ENCODE data around the gene EHD2. TPM values are rescaled to one million over a fixed set of nuclear protein-coding genes. Genes with fewer than 3 reads are reported as not detected.

EHD2 gene
- total and polyA plus RNA-seq, 2 of the 13 experiments (the other 11 are each of a cell fraction or from before 2014, with no cell fraction given): 0.09 to 0.28 TPM

GRCh38 chr19:47725759-47726401 is 12.7 kb downstream of the EHD2 start (continued):
- TF ChIP-seq LRRFIP1 (CRISPR knock-in tag; conservative IDR thresholded peaks at IDR 0.05): no peak
- TF ChIP-seq JUNB (CRISPR knock-in tag; IDR thresholded peaks at IDR 0.05; ENCODE audit: borderline replicate concordance): no peak
- TF ChIP-seq TBX3 (IDR thresholded peaks at IDR 0.05; ENCODE audit: borderline replicate concordance): no peak
- TF ChIP-seq PBX3 (CRISPR knock-in tag; IDR thresholded peaks at IDR 0.05; ENCODE audit: borderline replicate concordance): no peak
- TF ChIP-seq TEAD3 (CRISPR knock-in tag; optimal IDR thresholded peaks at IDR 0.05; ENCODE audit: borderline replicate concordance): peak; percentile 31
- TF ChIP-seq MLLT10 (CRISPR knock-in tag; IDR thresholded peaks at IDR 0.05): no peak
- TF ChIP-seq GABPB1 (CRISPR knock-in tag; IDR thresholded peaks at IDR 0.05): peak; percentile 31; the same call in 1 of the 2 replicates
- TF ChIP-seq NFYB (CRISPR knock-in tag; IDR thresholded peaks at IDR 0.05): no peak
- TF ChIP-seq ZNF644 (CRISPR knock-in tag; IDR thresholded peaks at IDR 0.05; ENCODE audit: low read depth): 0 out of 2 replicates have a peak, but pooled peaks have one; percentile 30
- no peak for TF ChIP-seq MAFK (conservative IDR thresholded peaks at IDR 0.05 in 1 of 2, IDR thresholded peaks at IDR 0.05 in 1 of 2; ENCODE audit: low read length in 2 of 2)
- TF ChIP-seq MAZ (IDR thresholded peaks at IDR 0.05; ENCODE audit: borderline replicate concordance, low read depth, low read length): no peak
- TF ChIP-seq MAZ (CRISPR knock-in tag; IDR thresholded peaks at IDR 0.05; ENCODE audit: low read depth): no peak
- TF ChIP-seq MAX (IDR thresholded peaks at IDR 0.05): peak; percentile 29; the same call in 1 of the 2 replicates
- no peak for TF ChIP-seq ZNF672 (CRISPR knock-in tag; IDR thresholded peaks at IDR 0.05)
- TF ChIP-seq, protein P1, sequence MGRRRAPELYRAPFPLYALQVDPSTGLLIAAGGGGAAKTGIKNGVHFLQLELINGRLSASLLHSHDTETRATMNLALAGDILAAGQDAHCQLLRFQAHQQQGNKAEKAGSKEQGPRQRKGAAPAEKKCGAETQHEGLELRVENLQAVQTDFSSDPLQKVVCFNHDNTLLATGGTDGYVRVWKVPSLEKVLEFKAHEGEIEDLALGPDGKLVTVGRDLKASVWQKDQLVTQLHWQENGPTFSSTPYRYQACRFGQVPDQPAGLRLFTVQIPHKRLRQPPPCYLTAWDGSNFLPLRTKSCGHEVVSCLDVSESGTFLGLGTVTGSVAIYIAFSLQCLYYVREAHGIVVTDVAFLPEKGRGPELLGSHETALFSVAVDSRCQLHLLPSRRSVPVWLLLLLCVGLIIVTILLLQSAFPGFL (CRISPR knock-in tag; IDR thresholded peaks at IDR 0.05): no peak
- TF ChIP-seq ZFP91 (CRISPR knock-in tag; IDR thresholded peaks at IDR 0.05; ENCODE audit: borderline replicate concordance): 0 out of 2 replicates have a peak, but pooled peaks have one; percentile 31
- TF ChIP-seq ZNF605 (CRISPR knock-in tag; IDR thresholded peaks at IDR 0.05): no peak
- TF ChIP-seq PLRG1 (conservative IDR thresholded peaks at IDR 0.05): no peak
- TF ChIP-seq ZNF530 (CRISPR knock-in tag; IDR thresholded peaks at IDR 0.05; ENCODE audit: low read depth): no peak
- TF ChIP-seq HNRNPLL (IDR thresholded peaks at IDR 0.05; ENCODE audit: low read depth, low read length, poor library complexity, severe bottlenecking): peak; percentile 45
- TF ChIP-seq IRX3 (CRISPR knock-in tag; IDR thresholded peaks at IDR 0.05; ENCODE audit: borderline replicate concordance, low read depth): no peak
- TF ChIP-seq, protein P2, sequence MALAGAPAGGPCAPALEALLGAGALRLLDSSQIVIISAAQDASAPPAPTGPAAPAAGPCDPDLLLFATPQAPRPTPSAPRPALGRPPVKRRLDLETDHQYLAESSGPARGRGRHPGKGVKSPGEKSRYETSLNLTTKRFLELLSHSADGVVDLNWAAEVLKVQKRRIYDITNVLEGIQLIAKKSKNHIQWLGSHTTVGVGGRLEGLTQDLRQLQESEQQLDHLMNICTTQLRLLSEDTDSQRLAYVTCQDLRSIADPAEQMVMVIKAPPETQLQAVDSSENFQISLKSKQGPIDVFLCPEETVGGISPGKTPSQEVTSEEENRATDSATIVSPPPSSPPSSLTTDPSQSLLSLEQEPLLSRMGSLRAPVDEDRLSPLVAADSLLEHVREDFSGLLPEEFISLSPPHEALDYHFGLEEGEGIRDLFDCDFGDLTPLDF (CRISPR knock-in tag; IDR thresholded peaks at IDR 0.05): no peak

Data from HepG2 (cell line).